Neural cell (in vitro differentiated cells): ENCODE data around the gene LRRC3.

ENCODE experiments used
- CTCF ChIP-seq: fragments of 450-650 bp; IDR thresholded peaks from 2 replicates; pipeline ENCODE4 v1.5.1; 2014; ENCODE audit warnings: antibody characterized with exemption, mild to moderate bottlenecking, moderate library complexity; ENCODE audit not compliant: poor library complexity, severe bottlenecking
- EP300 ChIP-seq: fragments of 450-650 bp; conservative IDR thresholded peaks from 2 replicates; pipeline ENCODE4 v1.6.1; 2014; ENCODE audit warnings: antibody characterized with exemption, mild to moderate bottlenecking, moderate library complexity; ENCODE audit not compliant: poor library complexity, severe bottlenecking

GRCh38 chr21:44473915-44474555 is 18.7 kb downstream of the LRRC3 start:
- TF ChIP-seq CTCF, result no peak
- no peak for TF ChIP-seq EP300
